ENCODE results near the gene HES5. TPM values are rescaled to one million over a fixed set of nuclear protein-coding genes. Genes with fewer than 3 reads are reported as not detected.
"Not testable (repeated sequence)": the region's sequence is repeated elsewhere in the genome, so short reads cannot be mapped to it uniquely, and the experiment has no call there.

HES5 gene
- total RNA-seq (2014; rRNA removed; shearing (Covaris generic)), result not detected in 2 replicates

- DNase-seq (ENCODE audit: low read depth in 1 of 2, low spot score in 2 of 2), result no peak
- no peak within 1 kb of the TSS for H3K4me3 ChIP-seq
- H3K27ac ChIP-seq, result no peak within 1 kb of the TSS
Observed at GRCh38 chr1:2529784-2530512, at the start of gene HES5. Gene HES5 (minus strand): TSS chr1:2530263. CDS start chr1:2530164, 99 bp downstream.

GRCh38 chr1:2578758-2579118 is 48.7 kb upstream of the HES5 start:
- no peaks in the 10 kb centered on the region for H3K36me3 ChIP-seq
- DNase-seq (ENCODE audit: low read depth in 1 of 2, low spot score in 2 of 2), result no peak
- H3K27me3 ChIP-seq (replicated peaks), result 0 out of 2 replicates have a peak, but pooled peaks cover 13% of the 10 kb centered on the region
- H3K4me3 ChIP-seq, result no peak overlapping the region
- peaks cover 9% of the 10 kb centered on the region for H3K4me1 ChIP-seq (replicated peaks)
- no peak overlapping the region for H3K27ac ChIP-seq
- 0 out of 2 replicates have a peak, but pooled peaks cover 3% of the 10 kb centered on the region for H3K9me3 ChIP-seq (replicated peaks)

More at GRCh38 chr1:2529784-2530512, at the start of gene HES5:
- Histone ChIP-seq H3K36me3 (peaks cover 9% of the 10 kb centered on the region), H3K4me1 (replicated peaks) (peaks cover 31% of the 10 kb centered on the region), H3K9me3 (replicated peaks) (no peaks in the 10 kb centered on the region), H3K27me3 (replicated peaks) (0 out of 2 replicates have a peak, but pooled peaks cover 2% of the 10 kb centered on the region)

GRCh38 chr1:2577565-2578075 is 47.6 kb upstream of the HES5 start:
- H3K4me3 ChIP-seq; DNase-seq (ENCODE audit: low read depth in 1 of 2, low spot score in 2 of 2); H3K36me3 ChIP-seq; H3K4me1 ChIP-seq (replicated peaks); H3K27ac ChIP-seq: not testable (repeated sequence)
- peaks cover 11% of the 10 kb centered on the region; the same call in 1 of the 2 replicates for H3K27me3 ChIP-seq (replicated peaks)
- H3K9me3 ChIP-seq (replicated peaks), result 0 out of 2 replicates have a peak, but pooled peaks cover 11% of the 10 kb centered on the region

GRCh38 chr1:2575801-2576663 is 46.0 kb upstream of the HES5 start:
- no peak overlapping the region for H3K27ac ChIP-seq
- no peak overlapping the region for H3K4me3 ChIP-seq
- H3K9me3 ChIP-seq (replicated peaks), result 0 out of 2 replicates have a peak, but pooled peaks cover 13% of the 10 kb centered on the region
- peaks cover 9% of the 10 kb centered on the region for H3K4me1 ChIP-seq (replicated peaks)
- H3K27me3 ChIP-seq (replicated peaks), result peaks cover 6% of the 10 kb centered on the region
- H3K36me3 ChIP-seq, result no peaks in the 10 kb centered on the region
- no peak for DNase-seq (ENCODE audit: low read depth in 1 of 2, low spot score in 2 of 2)

- Histone ChIP-seq H3K27me3 (replicated peaks) (peaks cover 10% of the 10 kb centered on the region), H3K4me1 (replicated peaks) (peaks cover 9% of the 10 kb centered on the region), H3K9me3 (replicated peaks) (0 out of 2 replicates have a peak, but pooled peaks cover 13% of the 10 kb centered on the region), H3K4me3 (no peak overlapping the region), H3K36me3 (no peaks in the 10 kb centered on the region), H3K27ac (no peak overlapping the region)
- DNase-seq (ENCODE audit: low read depth in 1 of 2, low spot score in 2 of 2), result no peak
Observed at GRCh38 chr1:2574350-2574749, 44.3 kb upstream of the HES5 start.

GRCh38 chr1:2573250-2573920 is 43.3 kb upstream of the HES5 start:
- Histone ChIP-seq H3K4me1 (replicated peaks) (peaks cover 5% of the 10 kb centered on the region), H3K36me3 (no peaks in the 10 kb centered on the region), H3K27me3 (replicated peaks) (peaks cover 10% of the 10 kb centered on the region), H3K9me3 (replicated peaks) (0 out of 2 replicates have a peak, but pooled peaks cover 13% of the 10 kb centered on the region), H3K4me3 (no peak overlapping the region), H3K27ac (no peak overlapping the region)
- DNase-seq (ENCODE audit: low read depth in 1 of 2, low spot score in 2 of 2), result no peak

- Histone ChIP-seq H3K4me1 (replicated peaks) (peaks cover 2% of the 10 kb centered on the region), H3K4me3 (no peak overlapping the region), H3K27ac (no peak overlapping the region), H3K36me3 (no peaks in the 10 kb centered on the region), H3K9me3 (replicated peaks) (0 out of 2 replicates have a peak, but pooled peaks cover 13% of the 10 kb centered on the region), H3K27me3 (replicated peaks) (peaks cover 10% of the 10 kb centered on the region)
- no peak for DNase-seq (ENCODE audit: low read depth in 1 of 2, low spot score in 2 of 2)
Observed at GRCh38 chr1:2571348-2571747, 41.3 kb upstream of the HES5 start.

GRCh38 chr1:2570332-2570731 is 40.3 kb upstream of the HES5 start:
- H3K36me3 ChIP-seq, result no peaks in the 10 kb centered on the region
- H3K27ac ChIP-seq, result no peak overlapping the region
- H3K27me3 ChIP-seq (replicated peaks), result peaks cover 10% of the 10 kb centered on the region
- H3K4me1 ChIP-seq (replicated peaks), result peaks cover 10% of the 10 kb centered on the region
- H3K4me3 ChIP-seq, result no peak overlapping the region
- no peak for DNase-seq (ENCODE audit: low read depth in 1 of 2, low spot score in 2 of 2)
- 0 out of 2 replicates have a peak, but pooled peaks cover 13% of the 10 kb centered on the region for H3K9me3 ChIP-seq (replicated peaks)

GRCh38 chr1:2569703-2570102 is 39.6 kb upstream of the HES5 start:
- H3K4me1 ChIP-seq (replicated peaks); H3K4me3 ChIP-seq; H3K36me3 ChIP-seq; H3K27ac ChIP-seq; DNase-seq (ENCODE audit: low read depth in 1 of 2, low spot score in 2 of 2): not testable (repeated sequence)
- H3K27me3 ChIP-seq (replicated peaks), result peaks cover 10% of the 10 kb centered on the region
- 0 out of 2 replicates have a peak, but pooled peaks cover 13% of the 10 kb centered on the region for H3K9me3 ChIP-seq (replicated peaks)

GRCh38 chr1:2569060-2569459 is 39.0 kb upstream of the HES5 start:
- 0 out of 2 replicates have a peak, but pooled peaks cover 10% of the 10 kb centered on the region for H3K9me3 ChIP-seq (replicated peaks)
- H3K36me3 ChIP-seq, result no peaks in the 10 kb centered on the region
- H3K27me3 ChIP-seq (replicated peaks), result peaks cover 10% of the 10 kb centered on the region
- DNase-seq (ENCODE audit: low read depth in 1 of 2, low spot score in 2 of 2), result no peak
- no peak overlapping the region for H3K4me3 ChIP-seq
- H3K4me1 ChIP-seq (replicated peaks), result peaks cover 10% of the 10 kb centered on the region
- H3K27ac ChIP-seq, result no peak overlapping the region

- not testable (repeated sequence) for H3K4me3 ChIP-seq; H3K27me3 ChIP-seq (replicated peaks); H3K9me3 ChIP-seq (replicated peaks); H3K36me3 ChIP-seq; H3K4me1 ChIP-seq (replicated peaks); DNase-seq (ENCODE audit: low read depth in 1 of 2, low spot score in 2 of 2); H3K27ac ChIP-seq
Observed at GRCh38 chr1:2568187-2568816, 38.2 kb upstream of the HES5 start.

- Histone ChIP-seq H3K36me3 (no peaks in the 10 kb centered on the region), H3K4me1 (replicated peaks) (peaks cover 10% of the 10 kb centered on the region), H3K4me3 (no peak overlapping the region), H3K27ac (no peak overlapping the region), H3K27me3 (replicated peaks) (peaks cover 6% of the 10 kb centered on the region; the same call in 1 of the 2 replicates), H3K9me3 (replicated peaks) (no peaks in the 10 kb centered on the region)
- DNase-seq (ENCODE audit: low read depth in 1 of 2, low spot score in 2 of 2), result no peak
Observed at GRCh38 chr1:2567083-2567679, 37.1 kb upstream of the HES5 start.
